Activated T-helper 17 cell treated with anti-CD3 and anti-CD28 coated beads, Interleukin-2, amount 50 U/mL, for 72 hours (primary cell): Measurements from ENCODE around the gene SESN1. TPM values are rescaled to one million over a fixed set of nuclear protein-coding genes. Genes with fewer than 3 reads are reported as not detected.
"Not testable (repeated sequence)": the region's sequence is repeated elsewhere in the genome, so short reads cannot be mapped to it uniquely, and the experiment has no call there.

Experiments used
- ATAC-seq: fragments of 150-1000 bp; cut with Tn5 transposase; replicated peaks from 2 replicates; pipeline ENCODE4 v1.10.0; 2021; ENCODE audit warnings: mild to moderate bottlenecking, moderate library complexity
- H3K27ac Mint-ChIP-seq: one replicate; pipeline ENCODE4 v1.8.0; 2022; ENCODE audit warnings: mixed read lengths
- H3K27me3 Mint-ChIP-seq: one replicate; pipeline ENCODE4 v1.8.0; 2022; ENCODE audit warnings: mixed read lengths
- H3K36me3 Mint-ChIP-seq: one replicate; pipeline ENCODE4 v1.8.0; 2022; ENCODE audit warnings: low read depth, mild to moderate bottlenecking, mixed read lengths
- H3K4me1 Mint-ChIP-seq: one replicate; pipeline ENCODE4 v1.8.0; 2022; ENCODE audit warnings: mixed read lengths
- H3K4me3 Mint-ChIP-seq: one replicate; pipeline ENCODE4 v1.8.0; 2022; ENCODE audit warnings: mild to moderate bottlenecking, mixed read lengths
- H3K9me3 Mint-ChIP-seq: one replicate; pipeline ENCODE4 v1.8.0; 2022; ENCODE audit warnings: mixed read lengths
- total RNA-seq, 2 donors: library from RNA; stranded (reverse); gene quantifications; one replicate each; pipeline ENCODE4 v1.2.3, GENCODE V29; 2022

Gene SESN1
- total RNA-seq: 10 to 100 TPM in 1 of 2 donors, 1 to 10 TPM in 1; 9.8 to 23.0 TPM

DNA sequence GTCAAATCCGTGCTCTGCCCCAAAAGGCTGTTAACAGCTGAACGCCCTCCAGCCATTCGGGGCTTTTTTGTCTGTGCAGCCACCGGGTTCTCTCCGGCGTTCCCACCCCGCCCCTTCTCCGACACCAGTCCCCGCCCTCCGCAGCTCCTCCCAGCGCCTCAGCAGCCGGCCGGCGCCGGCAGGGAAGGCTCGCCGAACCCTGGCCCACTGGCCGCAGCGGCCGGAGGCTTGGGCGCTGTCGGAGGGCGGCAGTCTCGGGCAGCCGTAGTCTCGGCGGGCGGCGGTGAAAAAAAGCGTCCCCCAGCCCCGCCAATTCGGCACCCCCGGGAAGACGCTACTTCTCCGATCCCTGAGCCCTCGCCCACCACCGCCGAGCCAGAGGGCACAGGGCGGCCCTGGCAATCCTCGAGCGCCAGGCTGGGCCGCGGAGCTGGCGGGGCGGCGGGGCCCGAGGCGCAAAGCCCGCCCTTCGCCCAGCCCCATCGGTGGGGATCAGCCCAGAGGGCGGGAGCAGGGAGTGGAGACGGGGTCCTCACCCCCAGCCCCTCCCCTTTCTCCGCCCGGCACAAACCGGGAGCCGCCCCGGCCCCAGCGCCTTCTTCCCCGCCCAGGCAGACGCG, at the start of gene SESN1:
TSS of gene SESN1 (minus strand) at position 431 of the 620 bp plus-strand sequence. CDS start 773 bp downstream, outside the sequence.
- Mint-ChIP-seq H3K9me3 (no peaks in the 10 kb centered on the region), H3K27ac (peak within 1 kb of the TSS; percentile 97), H3K36me3 (no peaks in the 10 kb centered on the region), H3K4me3 (peak within 1 kb of the TSS; percentile 89), H3K27me3 (no peaks in the 10 kb centered on the region), H3K4me1 (peaks cover 38% of the 10 kb centered on the region)
- ATAC-seq: peak; percentile 75

DNA sequence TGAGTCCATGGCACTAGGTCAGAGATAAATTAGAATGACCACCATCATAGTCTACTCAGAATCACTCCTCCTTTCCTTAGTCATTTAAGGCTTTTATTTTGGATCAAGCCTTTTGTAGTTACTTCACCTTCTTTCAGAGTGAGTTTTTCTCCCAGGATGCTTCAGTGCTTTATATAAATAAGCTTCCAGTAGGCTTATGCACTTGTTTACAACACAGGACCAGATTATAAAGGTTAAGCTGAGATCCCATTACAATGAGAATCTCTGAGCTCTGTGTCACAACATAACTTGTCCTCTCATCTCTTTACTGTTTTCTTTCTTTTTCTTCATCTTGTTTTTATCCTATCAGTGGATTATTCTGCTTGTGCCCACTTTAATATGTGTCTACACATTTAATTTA, 48.5 kb upstream of the SESN1 start:
- Mint-ChIP-seq H3K36me3 (peaks cover 11% of the 10 kb centered on the region), H3K27me3 (no peaks in the 10 kb centered on the region), H3K4me1 (no peaks in the 10 kb centered on the region), H3K9me3 (no peaks in the 10 kb centered on the region), H3K27ac (no peak overlapping the region), H3K4me3 (no peak overlapping the region)
- ATAC-seq: no peak

DNA sequence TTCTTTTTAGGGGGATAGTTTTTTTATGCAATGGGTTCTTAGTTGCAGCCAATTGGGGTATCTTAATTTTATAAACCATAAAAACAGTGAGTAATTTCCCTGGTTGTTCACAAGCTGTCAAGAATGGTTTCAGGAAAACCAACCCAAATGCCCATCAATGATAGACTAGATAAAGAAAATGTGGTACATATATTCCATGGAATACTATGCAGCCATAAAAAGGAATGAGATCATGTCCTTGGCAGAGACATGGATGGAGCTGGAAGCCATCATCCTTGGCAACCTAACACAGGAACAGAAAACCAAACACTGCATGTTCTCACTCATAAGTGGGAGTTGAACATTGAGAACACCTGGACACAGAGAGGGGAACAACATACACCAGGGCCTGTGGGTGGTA, 47.4 kb upstream of the SESN1 start:
- not testable (repeated sequence) for ATAC-seq, H3K27ac Mint-ChIP-seq, H3K36me3 Mint-ChIP-seq, H3K27me3 Mint-ChIP-seq, H3K4me1 Mint-ChIP-seq, H3K4me3 Mint-ChIP-seq, H3K9me3 Mint-ChIP-seq

DNA sequence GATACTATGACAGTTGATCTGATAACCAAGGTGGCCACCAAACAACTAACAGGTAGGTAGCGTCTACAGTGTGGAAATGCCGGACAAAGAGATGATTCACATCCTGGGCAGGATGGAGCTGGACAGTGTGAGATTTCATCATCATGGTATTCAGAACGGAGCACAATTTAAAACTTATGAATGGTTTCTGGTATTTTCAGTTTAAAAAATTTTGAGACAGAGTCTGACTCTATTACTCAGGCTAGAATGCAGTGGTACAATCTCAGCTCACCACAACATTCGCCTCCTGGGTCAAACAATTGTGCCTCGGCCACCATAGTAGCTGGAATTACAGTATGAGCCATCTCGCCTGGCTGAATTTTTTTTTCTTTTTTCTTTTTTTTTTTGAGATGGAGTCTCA, 44.5 kb upstream of the SESN1 start:
- no peaks in the 10 kb centered on the region for H3K27me3 Mint-ChIP-seq
- H3K36me3 Mint-ChIP-seq: peaks cover 5% of the 10 kb centered on the region
- no peak overlapping the region for H3K27ac Mint-ChIP-seq
- no peak for ATAC-seq
- no peaks in the 10 kb centered on the region for H3K4me1 Mint-ChIP-seq
- no peaks in the 10 kb centered on the region for H3K9me3 Mint-ChIP-seq
- no peak overlapping the region for H3K4me3 Mint-ChIP-seq

DNA sequence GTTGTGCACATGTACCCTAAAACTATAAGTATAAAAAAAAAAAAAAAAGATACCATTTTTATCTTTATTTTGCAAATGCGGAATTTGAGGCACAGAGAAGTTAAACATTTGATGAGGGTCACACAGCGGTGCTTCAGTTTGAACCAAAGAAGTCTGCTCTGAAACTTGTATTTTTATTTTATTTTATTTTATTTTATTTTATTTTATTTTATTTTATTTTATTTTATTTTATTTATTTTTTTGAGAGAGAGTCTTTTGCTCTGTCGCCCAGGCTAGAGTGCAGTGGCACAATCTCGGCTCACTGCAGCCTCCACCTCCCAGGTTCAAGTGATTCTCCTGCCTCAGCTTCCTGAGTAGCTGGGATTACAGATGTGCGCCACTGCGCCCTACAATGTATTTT, 41.9 kb upstream of the SESN1 start:
- not testable (repeated sequence) for H3K27ac Mint-ChIP-seq, H3K36me3 Mint-ChIP-seq, H3K9me3 Mint-ChIP-seq, H3K4me1 Mint-ChIP-seq, H3K4me3 Mint-ChIP-seq, H3K27me3 Mint-ChIP-seq, ATAC-seq

DNA sequence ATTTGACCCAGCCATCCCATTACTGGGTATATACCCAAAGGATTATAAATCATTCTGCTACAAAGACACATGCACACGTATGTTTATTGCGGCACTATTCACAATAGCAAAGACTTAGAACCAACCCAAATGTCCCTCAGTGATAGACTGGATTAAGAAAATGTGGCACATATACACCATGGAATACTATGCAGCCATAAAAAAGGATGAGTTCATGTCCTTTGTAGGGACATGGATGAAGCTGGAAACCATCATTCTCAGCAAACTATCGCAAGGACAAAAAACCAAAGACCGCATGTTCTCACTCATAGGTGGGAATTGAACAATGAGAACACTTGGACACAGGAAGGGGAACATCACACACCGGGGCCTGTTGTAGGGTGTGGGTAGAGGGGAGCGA, 41.4 kb upstream of the SESN1 start:
- H3K9me3 Mint-ChIP-seq, ATAC-seq, H3K36me3 Mint-ChIP-seq, H3K4me1 Mint-ChIP-seq, H3K27me3 Mint-ChIP-seq, H3K4me3 Mint-ChIP-seq, H3K27ac Mint-ChIP-seq: not testable (repeated sequence)

DNA sequence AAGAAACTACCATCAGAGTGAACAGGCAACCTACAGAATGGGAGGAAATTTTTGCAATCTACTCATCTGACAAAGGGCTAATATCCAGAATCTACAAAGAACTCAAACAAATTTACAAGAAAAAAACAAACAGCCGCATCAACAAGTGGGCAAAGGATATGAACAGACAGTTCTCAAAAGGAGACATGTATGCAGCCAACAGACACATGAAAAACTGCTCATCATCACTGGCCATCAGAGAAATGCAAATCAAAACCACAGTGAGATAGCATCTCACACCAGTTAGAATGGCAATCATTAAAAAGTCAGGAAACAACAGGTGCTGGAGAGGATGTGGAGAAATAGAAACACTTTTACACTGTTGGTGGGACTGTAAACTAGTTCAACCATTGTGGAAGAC, 41.0 kb upstream of the SESN1 start:
- ATAC-seq, H3K9me3 Mint-ChIP-seq, H3K4me1 Mint-ChIP-seq, H3K27ac Mint-ChIP-seq, H3K36me3 Mint-ChIP-seq, H3K4me3 Mint-ChIP-seq, H3K27me3 Mint-ChIP-seq: not testable (repeated sequence)

DNA sequence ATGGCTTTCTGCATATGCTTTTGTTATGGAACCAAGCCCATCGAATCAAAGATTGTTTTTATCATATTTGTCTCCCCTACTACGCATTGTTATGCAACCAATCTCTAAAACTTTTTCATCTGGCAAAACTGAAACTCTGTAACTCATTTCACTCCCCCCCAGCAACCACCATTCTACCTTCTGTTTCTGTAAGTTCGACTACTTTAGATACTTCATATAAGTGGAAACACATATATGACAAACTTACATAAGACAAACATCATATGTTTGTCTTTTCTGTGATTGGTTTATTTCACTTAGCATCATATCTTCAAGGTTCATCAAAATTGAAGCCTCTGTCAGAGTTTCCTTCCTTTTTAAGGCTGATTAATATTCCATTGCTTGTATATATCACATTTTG, 35.4 kb upstream of the SESN1 start:
- ATAC-seq: no peak
- H3K4me3 Mint-ChIP-seq: no peak overlapping the region
- no peaks in the 10 kb centered on the region for H3K9me3 Mint-ChIP-seq
- no peak overlapping the region for H3K27ac Mint-ChIP-seq
- peaks cover 5% of the 10 kb centered on the region for H3K36me3 Mint-ChIP-seq
- peaks cover 5% of the 10 kb centered on the region for H3K4me1 Mint-ChIP-seq
- H3K27me3 Mint-ChIP-seq: no peaks in the 10 kb centered on the region

DNA sequence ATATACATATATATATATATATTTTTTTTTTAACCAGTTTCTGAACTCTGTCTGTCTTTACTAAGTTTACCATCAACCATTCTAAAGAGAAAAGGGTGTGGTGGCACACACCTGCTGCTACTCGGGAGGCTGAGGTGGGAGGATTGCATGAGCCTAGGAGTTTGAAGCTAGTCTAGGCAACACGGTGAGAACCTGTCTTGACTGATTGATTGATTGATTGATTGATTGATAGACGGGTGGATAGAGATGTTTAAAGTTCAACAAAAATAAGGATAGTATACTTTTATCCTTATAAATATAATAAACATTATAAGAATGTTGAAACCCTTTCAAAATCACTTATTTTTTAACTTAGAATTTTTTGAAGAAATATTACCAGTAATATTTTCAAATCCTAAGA, 30.9 kb upstream of the SESN1 start:
- no peak overlapping the region for H3K4me3 Mint-ChIP-seq
- H3K9me3 Mint-ChIP-seq: no peaks in the 10 kb centered on the region
- H3K4me1 Mint-ChIP-seq: peaks cover 8% of the 10 kb centered on the region
- H3K27me3 Mint-ChIP-seq: no peaks in the 10 kb centered on the region
- ATAC-seq: no peak
- no peak overlapping the region for H3K27ac Mint-ChIP-seq
- H3K36me3 Mint-ChIP-seq: peaks cover 5% of the 10 kb centered on the region

DNA sequence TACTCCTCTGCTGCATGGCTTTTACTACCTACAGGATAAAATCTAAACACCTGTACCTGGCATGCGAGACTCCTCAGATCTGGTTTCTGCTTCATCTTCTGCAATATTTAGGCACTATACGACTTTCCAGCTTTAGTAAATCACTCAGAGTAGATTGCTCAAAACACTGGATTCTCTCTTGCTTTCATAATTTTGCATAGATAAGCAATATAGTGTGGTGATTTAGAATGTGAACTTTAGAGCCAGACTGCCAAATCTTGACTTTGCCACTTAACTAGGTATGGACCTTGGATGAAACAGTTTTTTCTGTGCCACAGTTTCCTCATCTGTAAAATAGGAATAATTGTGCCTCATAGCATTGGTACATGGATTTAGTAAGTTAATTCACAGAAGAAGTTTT, 29.6 kb upstream of the SESN1 start:
- no peaks in the 10 kb centered on the region for H3K9me3 Mint-ChIP-seq
- H3K36me3 Mint-ChIP-seq: no peaks in the 10 kb centered on the region

DNA sequence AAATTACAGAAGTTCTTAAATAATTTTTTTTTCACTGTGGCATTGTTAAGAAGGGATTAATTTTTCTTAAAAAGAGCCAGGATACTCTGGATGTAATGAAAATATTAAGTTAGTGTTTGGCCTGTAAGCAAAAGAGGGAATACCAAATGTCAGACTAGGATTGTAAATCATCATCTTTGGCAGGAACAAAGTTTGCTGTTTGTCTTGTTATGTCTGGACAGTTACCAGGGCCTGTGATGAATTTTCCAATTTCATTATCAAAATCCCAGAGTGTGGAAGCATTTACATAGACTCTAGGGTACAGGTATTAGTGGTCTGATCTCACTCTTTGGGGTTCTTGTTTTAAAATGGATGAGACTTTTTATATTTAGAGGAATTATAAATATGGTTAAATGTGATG, 26.8 kb upstream of the SESN1 start:
- no peak for ATAC-seq
- no peaks in the 10 kb centered on the region for H3K9me3 Mint-ChIP-seq
- no peaks in the 10 kb centered on the region for H3K36me3 Mint-ChIP-seq
- H3K4me3 Mint-ChIP-seq: no peak overlapping the region
- H3K27me3 Mint-ChIP-seq: no peaks in the 10 kb centered on the region
- H3K27ac Mint-ChIP-seq: no peak overlapping the region
- H3K4me1 Mint-ChIP-seq: peaks cover 14% of the 10 kb centered on the region

More for the DNA sequence above, 29.6 kb upstream of the SESN1 start:
- Mint-ChIP-seq H3K27me3 (no peaks in the 10 kb centered on the region), H3K4me3 (no peak overlapping the region), H3K4me1 (peaks cover 12% of the 10 kb centered on the region), H3K27ac (no peak overlapping the region)
- no peak for ATAC-seq

DNA sequence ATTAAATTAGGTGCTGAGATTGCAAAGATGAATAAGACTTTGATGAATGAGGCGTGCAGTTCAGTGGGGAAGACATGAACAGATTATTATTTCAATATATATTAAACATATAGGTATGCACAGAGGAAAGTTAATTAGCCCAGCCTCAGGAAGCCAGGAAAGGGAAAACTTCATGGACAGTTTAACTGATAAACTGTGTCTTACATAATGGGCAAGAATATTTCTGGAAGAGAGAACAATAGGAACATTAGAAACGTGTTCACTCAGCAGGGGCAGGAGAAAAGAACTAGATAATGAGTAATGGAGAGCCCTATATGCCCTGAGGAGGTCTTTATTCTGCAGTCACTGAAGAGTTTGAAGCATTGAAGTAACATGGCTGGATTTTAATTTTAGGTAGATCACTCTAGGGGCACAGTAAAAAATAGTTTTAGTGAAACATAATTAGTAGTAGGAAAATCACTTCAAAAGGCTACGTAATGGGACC, 24.3 kb upstream of the SESN1 start:
- ATAC-seq: no peak
- H3K27ac Mint-ChIP-seq: no peak overlapping the region
- H3K4me1 Mint-ChIP-seq: peaks cover 14% of the 10 kb centered on the region
- H3K9me3 Mint-ChIP-seq: no peaks in the 10 kb centered on the region
- H3K4me3 Mint-ChIP-seq: no peak overlapping the region
- H3K36me3 Mint-ChIP-seq: no peaks in the 10 kb centered on the region
- no peaks in the 10 kb centered on the region for H3K27me3 Mint-ChIP-seq

DNA sequence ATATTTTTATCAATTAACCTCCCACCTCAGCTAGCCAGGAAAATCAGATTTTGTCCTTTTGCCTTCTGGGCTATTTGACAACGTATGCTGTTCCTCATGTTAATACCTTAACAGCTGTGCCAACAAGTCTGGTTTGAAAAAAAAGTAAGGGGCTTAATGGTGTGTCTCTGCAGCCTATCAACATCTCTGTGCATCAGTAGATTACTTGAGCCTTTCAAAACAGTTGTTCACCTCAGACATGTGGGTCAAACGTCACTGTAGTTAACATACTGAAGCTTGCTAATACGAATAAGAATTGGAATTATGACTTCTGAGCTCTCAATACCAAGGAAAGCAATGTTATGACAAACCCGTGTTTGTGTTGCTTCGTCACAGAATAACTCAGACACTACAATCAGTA, 23.7 kb upstream of the SESN1 start:
- no peak for ATAC-seq
- H3K9me3 Mint-ChIP-seq: no peaks in the 10 kb centered on the region
- H3K4me3 Mint-ChIP-seq: no peak overlapping the region
- peaks cover 14% of the 10 kb centered on the region for H3K4me1 Mint-ChIP-seq
- no peak overlapping the region for H3K27ac Mint-ChIP-seq
- H3K36me3 Mint-ChIP-seq: no peaks in the 10 kb centered on the region
- no peaks in the 10 kb centered on the region for H3K27me3 Mint-ChIP-seq

DNA sequence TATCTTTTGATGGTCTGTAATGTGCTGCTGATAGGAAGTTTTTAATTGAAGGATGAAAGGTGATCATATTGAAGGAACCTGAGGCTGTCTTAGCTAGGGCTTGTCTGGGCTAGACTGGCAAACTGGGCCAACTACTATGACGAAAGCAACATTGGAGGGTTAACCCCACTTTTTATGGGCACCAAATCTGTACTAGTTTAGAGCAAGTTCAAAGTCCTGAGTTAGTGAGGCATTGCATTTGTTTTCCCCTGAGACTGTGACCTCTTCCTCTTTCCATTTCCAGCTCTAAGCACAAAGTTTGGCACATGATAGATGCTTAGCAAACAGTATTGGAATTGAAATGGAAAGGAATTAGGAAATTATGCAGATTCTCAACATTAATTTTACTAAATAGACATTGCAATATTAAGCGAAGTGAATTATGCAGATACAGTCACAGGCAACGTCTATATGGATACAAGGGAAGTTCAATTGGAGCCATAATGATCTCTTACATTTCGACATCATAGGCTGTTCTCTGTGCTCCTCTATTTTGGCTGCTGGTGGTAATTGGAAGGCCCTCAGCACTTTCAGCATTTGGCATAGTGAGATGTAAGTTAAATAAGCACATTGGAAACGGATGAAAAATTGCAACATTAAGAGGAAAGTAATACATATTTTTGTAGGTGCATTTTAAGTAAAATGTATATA, 22.8 kb upstream of the SESN1 start:
- Mint-ChIP-seq H3K9me3 (no peaks in the 10 kb centered on the region), H3K4me1 (peaks cover 19% of the 10 kb centered on the region), H3K27me3 (no peaks in the 10 kb centered on the region), H3K36me3 (no peaks in the 10 kb centered on the region), H3K4me3 (no peak overlapping the region), H3K27ac (no peak overlapping the region)
- no peak for ATAC-seq

DNA sequence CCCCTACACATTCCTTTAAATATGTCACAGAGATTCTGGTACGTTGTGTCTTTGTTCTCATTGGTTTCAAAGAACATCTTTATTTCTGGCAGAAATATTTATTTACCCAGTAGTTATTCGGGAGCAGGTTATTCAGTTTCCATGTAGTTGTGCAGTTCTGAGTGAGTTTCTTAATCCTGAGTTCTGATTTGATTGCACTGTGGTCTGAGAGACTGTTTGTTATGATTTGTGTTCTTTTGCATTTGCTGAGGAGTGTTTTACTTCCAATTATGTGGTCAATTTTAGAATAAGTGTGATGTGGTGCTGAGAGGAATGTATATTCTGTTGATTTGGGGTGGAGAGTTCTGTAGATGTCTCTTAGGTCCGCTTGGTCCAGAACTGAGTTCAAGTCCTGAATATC, 18.0 kb upstream of the SESN1 start:
- H3K9me3 Mint-ChIP-seq, ATAC-seq, H3K4me3 Mint-ChIP-seq, H3K27ac Mint-ChIP-seq, H3K27me3 Mint-ChIP-seq, H3K36me3 Mint-ChIP-seq, H3K4me1 Mint-ChIP-seq: not testable (repeated sequence)
